Tibial nerve (tissue), 4 donors: Measurements from ENCODE around the gene NEUROD2.

Source experiments
- CTCF ChIP-seq, 5 experiments: fragments of 200-600 bp in 3 of 5; fragments of 450-650 bp in 2 of 5; sonication (generic) in 3 of 5; IDR thresholded peaks; one replicate each; pipeline ENCODE4 v1.5.1; 2016 to 2019; ENCODE audit warnings: antibody characterized with exemption in 5 of 5, mild to moderate bottlenecking in 3 of 5, moderate library complexity in 2 of 5
- EP300 ChIP-seq, 2 donors: sonication (generic); formaldehyde crosslinking; IDR thresholded peaks; one replicate each; pipeline ENCODE4 v1.6.1; 2017; ENCODE audit warnings: antibody characterized with exemption in 2 of 2, mild to moderate bottlenecking in 1 of 2
- POLR2A ChIP-seq, 2 donors: fragments of 450-650 bp; IDR thresholded peaks; one replicate each; pipeline ENCODE4 v1.6.1; 2017; ENCODE audit warnings: antibody characterized with exemption in 2 of 2, mild to moderate bottlenecking in 2 of 2, moderate library complexity in 2 of 2

GRCh38 chr17:39573447-39574298, 34.0 kb downstream of the NEUROD2 start:
- TF ChIP-seq EP300 (IDR thresholded peaks at IDR 0.05) (no peak), CTCF (IDR thresholded peaks at IDR 0.05) (no peak), POLR2A (IDR thresholded peaks at IDR 0.05) (no peak)
